Neuronal stem cell (in vitro differentiated cells): ENCODE results near the gene FXYD5.

Experiments used
- DNase-seq: peaks from one replicate; pipeline ENCODE4 v3.0.0-alpha.2; 2013; ENCODE audit warnings: low spot score
- H2AFZ ChIP-seq: one replicate; pipeline ENCODE4 v1.6.1; 2013; ENCODE audit warnings: mild to moderate bottlenecking, low read length, inconsistent platforms
- H2AK5ac ChIP-seq: 2 replicates; pipeline ENCODE4 v1.6.1; 2013; ENCODE audit warnings: low read depth, mild to moderate bottlenecking, inconsistent platforms, low read length, moderate library complexity, mixed read lengths
- H2BK120ac ChIP-seq: 2 replicates; pipeline ENCODE4 v1.6.1; 2013; ENCODE audit warnings: low read depth, mild to moderate bottlenecking, inconsistent platforms, low read length, moderate library complexity, mixed read lengths
- H2BK12ac ChIP-seq: one replicate; pipeline ENCODE4 v1.6.1; 2013; ENCODE audit warnings: low read length, inconsistent platforms
- H2BK15ac ChIP-seq: 2 replicates; pipeline ENCODE4 v1.6.1; 2013; ENCODE audit warnings: mild to moderate bottlenecking, low read length, inconsistent platforms, mixed read lengths
- H2BK5ac ChIP-seq: one replicate; pipeline ENCODE4 v1.6.1; 2013; ENCODE audit warnings: inconsistent platforms, mild to moderate bottlenecking, low read length, moderate library complexity
- H3K14ac ChIP-seq: one replicate; pipeline ENCODE4 v1.6.1; 2013; ENCODE audit warnings: low read length, inconsistent platforms
- H3K18ac ChIP-seq: 2 replicates; pipeline ENCODE4 v1.6.1; 2013; ENCODE audit warnings: low read length, inconsistent platforms
- H3K23ac ChIP-seq: 2 replicates; pipeline ENCODE4 v1.6.1; 2013; ENCODE audit warnings: low read depth, mild to moderate bottlenecking, mixed read lengths, low read length, inconsistent platforms; ENCODE audit not compliant: poor library complexity
- H3K27ac ChIP-seq: replicated peaks from 3 replicates; pipeline ENCODE4 v1.5.1; 2013; ENCODE audit warnings: low read length, inconsistent platforms
- H3K27me3 ChIP-seq, 3 experiments: 2 replicates each; pipeline ENCODE4 v1.6.1; 2013; ENCODE audit warnings: low read length in 3 of 3, mild to moderate bottlenecking in 2 of 3, inconsistent platforms in 1 of 3, low read depth in 1 of 3, mixed read lengths in 1 of 3, moderate library complexity in 1 of 3; ENCODE audit not compliant: control insufficient read depth in 3 of 3, insufficient read depth in 3 of 3
- H3K36me3 ChIP-seq, 2 donors: replicated peaks in 1 of 2; 2 replicates each; pipeline ENCODE4 v1.6.1; 2013; ENCODE audit warnings: low read length in 2 of 2; ENCODE audit not compliant: control insufficient read depth in 2 of 2, insufficient read depth in 2 of 2
- H3K4ac ChIP-seq: 2 replicates; pipeline ENCODE4 v1.6.1; 2013; ENCODE audit warnings: inconsistent platforms, mild to moderate bottlenecking, low read length, moderate library complexity
- H3K4me1 ChIP-seq, 2 donors: 1 replicate in 1 of 2; 2 replicates in 1 of 2; pipeline ENCODE4 v1.6.1; 2013; ENCODE audit warnings: low read length in 2 of 2, low read depth in 1 of 2; ENCODE audit not compliant: control insufficient read depth in 2 of 2, insufficient read depth in 1 of 2
- H3K4me2 ChIP-seq: one replicate; pipeline ENCODE4 v1.6.1; 2013; ENCODE audit warnings: mild to moderate bottlenecking, low read length, inconsistent platforms; ENCODE audit not compliant: insufficient read depth, poor library complexity, severe bottlenecking
- H3K4me3 ChIP-seq, 2 donors: 2 replicates each; pipeline ENCODE4 v1.5.1; 2013; ENCODE audit warnings: low read length in 2 of 2, mild to moderate bottlenecking in 2 of 2, inconsistent platforms in 1 of 2, moderate library complexity in 1 of 2
- H3K79me1 ChIP-seq: one replicate; pipeline ENCODE4 v1.6.1; 2013; ENCODE audit warnings: low read depth, mild to moderate bottlenecking, inconsistent platforms, low read length, moderate library complexity
- H3K9ac ChIP-seq: one replicate; pipeline ENCODE4 v1.6.1; 2013; ENCODE audit warnings: mild to moderate bottlenecking, low read depth, low read length, inconsistent platforms; ENCODE audit not compliant: poor library complexity
- H3K9me3 ChIP-seq, 2 donors: replicated peaks in 1 of 2; 2 replicates each; pipeline versions ENCODE3 to v1.6.1; 2013; ENCODE audit warnings: low read length in 2 of 2, mild to moderate bottlenecking in 2 of 2, inconsistent platforms in 1 of 2, low read depth in 1 of 2, mixed read lengths in 1 of 2, moderate library complexity in 1 of 2; ENCODE audit not compliant: control insufficient read depth in 2 of 2, insufficient read depth in 1 of 2
- H4K8ac ChIP-seq: one replicate; pipeline ENCODE4 v1.6.1; 2013; ENCODE audit warnings: low read depth, mild to moderate bottlenecking, inconsistent platforms, low read length, moderate library complexity
- H4K91ac ChIP-seq: one replicate; pipeline ENCODE4 v1.6.1; 2013; ENCODE audit warnings: low read length, low read depth, mild to moderate bottlenecking, inconsistent platforms; ENCODE audit not compliant: poor library complexity
- WGBS, 2 donors: extraction: QIAGEN DNeasy Blood & Tissue Kit; methylation state at CpG; one replicate each; pipeline ENCODE4 v1.1.7; 2013; ENCODE audit warnings: missing lambda C conversion rate in 2 of 2, mixed read lengths in 1 of 2; ENCODE audit not compliant: insufficient read length in 2 of 2, insufficient replicate concordance in 1 of 2; ENCODE audit errors: extremely low coverage in 2 of 2; 5-methylcytosine and 5-hydroxymethylcytosine counted together

Gene FXYD5

DNA sequence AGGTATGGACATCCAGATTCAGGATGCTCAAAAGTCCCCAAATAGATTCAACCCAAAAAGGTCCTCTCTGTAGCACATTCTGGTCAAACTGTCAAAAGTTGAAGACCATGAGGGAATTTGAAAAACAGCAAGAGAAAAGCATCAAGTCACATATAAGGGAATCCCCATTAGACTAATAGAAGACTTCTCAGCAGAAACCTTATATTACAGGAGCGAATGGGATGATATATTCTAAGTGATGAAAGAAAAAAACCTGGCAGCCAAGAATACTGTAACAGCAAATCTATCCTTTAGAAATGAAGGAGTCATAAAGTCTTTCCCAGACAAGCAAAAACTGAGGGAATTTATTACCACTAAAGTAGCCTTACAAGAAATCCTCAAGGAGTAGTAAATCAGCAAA lies 29.7 kb downstream of the FXYD5 start:
- Histone ChIP-seq H3K4me3 (no peak overlapping the region), H3K4me1 (no peaks in the 10 kb centered on the region), H3K18ac (no peak overlapping the region), H2BK120ac (no peak overlapping the region), H2AFZ (no peak overlapping the region), H2BK12ac (no peak overlapping the region), H3K36me3 (no peaks in the 10 kb centered on the region), H3K9me3 (no peaks in the 10 kb centered on the region), H3K14ac (no peak overlapping the region), H4K8ac (no peak overlapping the region), H2BK15ac (no peak overlapping the region), H3K23ac (no peak overlapping the region), H2AK5ac (no peak overlapping the region), H3K27ac (no peak overlapping the region), H3K79me1 (no peaks in the 10 kb centered on the region), H2BK5ac (no peak overlapping the region), H3K4me2 (no peak overlapping the region), H3K9ac (no peak overlapping the region), H4K91ac (no peak overlapping the region), H3K4ac (no peak overlapping the region), H3K27me3 (no peaks in the 10 kb centered on the region)
- DNase-seq = no peak
- no CpG with 5 or more reads among the region's 1 CpG for WGBS, 2 donors

DNA sequence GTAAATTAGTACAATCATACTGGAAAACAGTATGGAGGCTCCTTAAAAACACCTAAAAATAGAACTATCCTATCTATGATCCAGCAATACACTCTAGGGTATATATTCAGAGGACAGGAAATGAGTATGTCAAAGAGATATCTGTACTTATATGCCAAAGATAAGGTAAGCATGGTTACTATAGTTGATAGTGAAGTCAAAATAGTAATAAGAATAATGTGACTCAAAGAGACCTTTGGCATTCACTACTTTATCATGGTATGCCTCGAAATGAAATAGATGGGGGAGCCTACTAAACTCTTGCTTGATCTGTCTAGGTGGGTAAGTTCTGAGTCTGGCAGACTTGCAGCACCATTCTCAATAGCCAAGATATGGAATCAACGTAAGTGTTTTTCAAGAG lies 30.3 kb downstream of the FXYD5 start:
- H3K36me3 ChIP-seq = no peaks in the 10 kb centered on the region
- DNase-seq = no peak
- H2AK5ac ChIP-seq = no peak overlapping the region
- no peak overlapping the region for H3K4me2 ChIP-seq
- H3K23ac ChIP-seq = no peak overlapping the region
- no peak overlapping the region for H3K27ac ChIP-seq
- WGBS, 2 donors = no CpG with 5 or more reads among the region's 2 CpGs
- no peak overlapping the region for H3K9ac ChIP-seq
- no peaks in the 10 kb centered on the region for H3K79me1 ChIP-seq
- H3K4me1 ChIP-seq = no peaks in the 10 kb centered on the region
- no peak overlapping the region for H3K4ac ChIP-seq
- H3K14ac ChIP-seq = no peak overlapping the region
- H3K4me3 ChIP-seq = no peak overlapping the region
- H2BK12ac ChIP-seq = no peak overlapping the region
- no peak overlapping the region for H4K8ac ChIP-seq
- H4K91ac ChIP-seq = no peak overlapping the region
- no peak overlapping the region for H2BK120ac ChIP-seq
- no peaks in the 10 kb centered on the region for H3K27me3 ChIP-seq
- no peak overlapping the region for H2BK5ac ChIP-seq
- no peak overlapping the region for H2BK15ac ChIP-seq
- H3K18ac ChIP-seq = no peak overlapping the region
- H3K9me3 ChIP-seq = no peaks in the 10 kb centered on the region
- H2AFZ ChIP-seq = no peak overlapping the region

DNA sequence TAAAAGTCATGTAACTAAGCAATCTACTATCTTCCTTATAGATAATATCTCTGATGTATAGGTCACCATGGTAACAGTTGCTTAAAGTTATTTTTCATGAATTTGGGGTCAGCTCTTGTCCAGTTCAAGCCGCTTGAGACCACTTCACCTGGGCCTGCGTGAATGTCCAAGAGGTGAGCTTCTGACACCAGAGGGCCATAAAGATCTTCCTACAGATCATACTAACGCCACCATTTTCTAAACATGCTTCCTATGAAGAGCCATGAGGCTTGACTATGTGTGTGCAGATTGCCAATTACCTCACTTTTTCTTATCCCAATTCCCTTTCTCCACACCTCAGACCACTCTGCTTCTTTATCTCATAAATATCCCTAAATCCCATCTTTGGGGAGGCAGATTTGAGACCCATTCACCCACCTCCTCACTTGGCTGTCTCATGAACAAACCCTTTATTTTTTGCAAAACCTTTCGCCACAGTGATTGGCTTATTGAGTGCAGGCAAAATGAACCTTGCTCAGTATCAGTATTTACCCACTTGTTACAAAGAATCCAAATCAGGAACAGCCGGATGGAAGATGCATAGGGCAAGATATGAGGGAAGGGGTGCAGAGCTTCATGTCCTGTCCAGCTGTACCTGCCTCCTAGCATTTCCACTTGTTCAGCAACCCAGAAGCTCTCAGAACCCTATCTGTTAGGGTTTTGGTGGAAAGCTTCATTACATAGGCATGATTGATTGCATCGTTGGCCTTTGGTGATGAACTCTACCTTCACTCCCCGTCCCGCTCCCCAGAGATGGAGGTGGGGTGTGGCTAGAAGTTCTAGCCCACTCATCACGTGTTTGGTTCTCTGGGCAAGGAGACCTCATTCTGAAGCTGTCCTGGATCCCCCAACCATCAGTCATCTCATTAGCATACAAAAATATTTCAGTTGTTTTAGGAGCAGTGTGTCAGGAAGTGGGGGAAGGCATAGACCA lies 39.8 kb downstream of the FXYD5 start:
- no peak overlapping the region for H3K4me3 ChIP-seq
- H3K4me1 ChIP-seq = no peaks in the 10 kb centered on the region
- H2BK12ac ChIP-seq = no peak overlapping the region
- no peak overlapping the region for H2AFZ ChIP-seq
- no peak overlapping the region for H3K27ac ChIP-seq
- no peak overlapping the region for H2AK5ac ChIP-seq
- H2BK5ac ChIP-seq = no peak overlapping the region
- no peak overlapping the region for H2BK15ac ChIP-seq
- H3K4ac ChIP-seq = no peak overlapping the region
- DNase-seq = no peak
- no peaks in the 10 kb centered on the region for H3K79me1 ChIP-seq
- H3K9me3 ChIP-seq = no peaks in the 10 kb centered on the region
- no peaks in the 10 kb centered on the region for H3K27me3 ChIP-seq
- H3K36me3 ChIP-seq = no peaks in the 10 kb centered on the region
- H3K9ac ChIP-seq = no peak overlapping the region
- H3K23ac ChIP-seq = no peak overlapping the region
- H3K14ac ChIP-seq = no peak overlapping the region
- H4K91ac ChIP-seq = no peak overlapping the region
- H2BK120ac ChIP-seq = no peak overlapping the region
- no peak overlapping the region for H3K4me2 ChIP-seq
- no CpG with 5 or more reads among the region's 9 CpGs for WGBS, 2 donors
- no peak overlapping the region for H3K18ac ChIP-seq
- no peak overlapping the region for H4K8ac ChIP-seq

DNA sequence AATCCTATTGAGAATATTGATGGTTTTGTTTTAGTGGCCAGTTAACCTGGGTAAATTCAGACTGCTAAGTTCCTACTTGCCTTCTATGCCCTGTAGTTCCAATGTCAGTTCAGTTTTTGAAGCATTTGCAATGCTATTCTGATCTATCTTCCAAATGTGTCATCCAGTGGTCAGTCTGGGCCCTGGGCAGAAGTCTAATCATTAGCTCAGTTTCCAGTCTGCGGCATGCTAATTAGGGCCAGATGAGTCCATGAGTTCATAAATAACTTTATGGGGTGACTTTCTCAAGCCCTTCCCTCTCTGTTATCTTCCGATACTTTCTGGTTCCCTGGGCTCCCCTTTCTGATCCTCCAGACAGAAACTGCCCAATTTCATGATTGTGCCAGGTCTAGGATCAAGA lies 41.3 kb downstream of the FXYD5 start:
- Histone ChIP-seq H2AFZ (no peak overlapping the region), H3K36me3 (no peaks in the 10 kb centered on the region), H3K18ac (no peak overlapping the region), H2BK12ac (no peak overlapping the region), H3K4me3 (no peak overlapping the region), H2BK15ac (no peak overlapping the region), H4K8ac (no peak overlapping the region), H3K27me3 (no peaks in the 10 kb centered on the region), H3K4ac (no peak overlapping the region), H2BK5ac (no peak overlapping the region), H3K9me3 (no peaks in the 10 kb centered on the region), H4K91ac (no peak overlapping the region), H3K4me1 (no peaks in the 10 kb centered on the region), H3K27ac (no peak overlapping the region), H3K79me1 (no peaks in the 10 kb centered on the region), H3K23ac (no peak overlapping the region), H3K14ac (no peak overlapping the region), H3K9ac (no peak overlapping the region), H2AK5ac (no peak overlapping the region), H2BK120ac (no peak overlapping the region), H3K4me2 (no peak overlapping the region)
- no peak for DNase-seq
- no CpG with 5 or more reads among the region's 2 CpGs for WGBS, 2 donors
